T-helper 2 cell treated with Interferon-gamma antibody and Interleukin-4, amounts not matched to agents 100 ng/mL and 5 ng/mL, for 36 hours (primary cell): ENCODE data around the gene IRF2BP2. TPM values are rescaled to one million over a fixed set of nuclear protein-coding genes. Genes with fewer than 3 reads are reported as not detected.

Source experiments
- intact Hi-C: fragments of 100-400 bp; cut with micrococcal nuclease; formaldehyde crosslinking; loops from one replicate; pipeline ENCODE4 v1.15.1; 2023
- total RNA-seq: library from RNA; stranded (reverse); gene quantifications from 2 replicates; pipeline ENCODE4 v1.2.3, GENCODE V29; 2022

Gene IRF2BP2
- total RNA-seq, 1 donor from 2014 or later: 122 TPM

DNA sequence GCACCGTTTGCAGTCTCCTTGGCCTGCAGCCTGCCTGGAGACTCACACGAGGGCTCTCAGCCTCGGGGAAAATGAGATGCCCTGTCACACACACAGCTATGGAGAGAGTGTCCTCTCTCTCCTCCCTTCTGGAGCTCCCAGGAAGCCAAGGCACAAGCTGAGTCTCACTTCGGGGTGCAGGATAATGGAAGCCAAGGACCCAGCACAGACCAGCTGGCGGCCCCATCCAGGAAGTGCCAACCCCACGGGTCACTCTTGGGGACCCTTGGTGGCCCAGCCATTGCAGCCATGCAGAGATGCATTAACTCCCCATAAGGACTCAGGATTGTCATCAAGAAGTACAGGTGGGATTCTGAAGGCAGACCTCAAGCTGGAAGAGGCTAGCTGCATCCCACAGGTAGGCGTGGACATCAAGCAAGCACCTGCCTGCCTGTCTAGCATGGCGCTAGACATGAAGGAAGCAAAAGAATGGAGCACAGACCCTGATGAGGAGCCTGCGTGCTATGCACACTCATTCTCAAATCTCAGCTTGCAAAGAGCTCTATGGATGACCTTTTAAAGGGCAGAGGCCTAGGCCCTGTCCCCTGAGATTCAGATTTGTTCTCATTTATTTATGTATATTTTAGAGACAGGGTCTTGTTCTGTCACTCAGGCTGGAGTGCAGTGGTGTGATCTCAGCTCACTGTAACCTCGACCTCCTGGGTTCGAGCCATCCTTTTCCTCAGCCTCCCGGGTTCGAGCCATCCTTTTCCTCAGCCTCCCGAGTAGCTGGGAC lies 49.9 kb downstream of the IRF2BP2 start:
- intact Hi-C loops: no loop called here

DNA sequence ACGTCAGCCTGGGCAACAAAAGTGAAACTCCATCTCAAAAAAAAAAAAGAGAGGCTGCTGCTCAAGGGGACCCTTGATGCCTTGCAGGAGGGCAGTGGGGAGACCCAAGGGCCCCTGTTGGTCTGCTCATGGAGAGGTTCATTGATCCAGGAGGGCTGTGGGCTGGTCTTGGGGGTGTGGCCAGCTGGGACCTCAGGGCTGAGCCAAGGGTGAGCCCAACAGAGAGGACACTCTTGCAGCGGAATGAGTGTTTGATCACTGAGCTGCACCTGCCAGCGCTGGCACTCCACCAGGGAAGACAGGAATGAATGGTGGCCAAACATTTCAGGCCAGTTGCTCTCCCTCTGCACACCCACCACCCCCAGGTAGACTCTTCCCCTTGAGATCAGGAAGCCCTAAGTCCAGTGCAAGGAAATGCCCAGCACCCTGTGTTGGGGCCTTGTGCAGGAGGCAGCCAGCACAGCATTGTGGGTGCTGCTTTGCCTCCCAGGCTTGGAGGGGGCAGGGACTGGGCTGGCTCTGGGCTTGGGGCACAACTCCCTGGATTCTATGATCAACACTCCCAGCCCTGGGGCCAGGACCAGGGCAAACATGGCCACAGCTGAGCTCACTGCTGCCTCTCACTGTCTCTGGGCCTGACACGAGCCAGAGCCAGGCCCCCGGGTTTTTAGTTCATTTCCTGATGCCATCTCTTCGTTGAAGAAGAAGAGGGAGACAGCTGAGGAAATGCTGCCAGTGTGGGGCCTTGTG lies 50.7 kb downstream of the IRF2BP2 start:
- intact Hi-C loops: no loop called here

DNA sequence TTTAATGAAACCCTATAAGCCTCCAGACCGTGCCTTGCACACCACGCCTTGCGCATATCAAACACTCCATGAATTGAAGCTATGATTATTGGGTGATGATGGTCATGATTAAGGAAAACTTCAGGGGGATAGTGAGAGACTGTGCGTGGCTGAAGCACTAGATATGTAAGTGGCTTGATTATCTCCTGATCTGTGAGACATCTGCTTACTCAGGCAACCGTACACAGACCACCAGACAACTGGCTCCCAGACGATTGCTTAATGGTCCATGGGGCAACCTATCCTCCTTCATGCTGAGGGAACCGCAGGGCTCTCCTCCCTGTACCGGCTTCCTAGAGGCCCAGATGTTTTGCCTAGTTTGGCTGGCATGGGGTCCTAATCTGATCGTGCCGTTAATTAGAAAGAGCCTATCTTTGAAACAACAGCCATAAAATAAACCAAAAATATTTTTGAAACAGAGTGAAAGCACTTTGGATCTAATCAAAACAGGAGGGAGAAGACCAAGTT lies 51.6 kb downstream of the IRF2BP2 start:
- intact Hi-C loops: no loop called here

DNA sequence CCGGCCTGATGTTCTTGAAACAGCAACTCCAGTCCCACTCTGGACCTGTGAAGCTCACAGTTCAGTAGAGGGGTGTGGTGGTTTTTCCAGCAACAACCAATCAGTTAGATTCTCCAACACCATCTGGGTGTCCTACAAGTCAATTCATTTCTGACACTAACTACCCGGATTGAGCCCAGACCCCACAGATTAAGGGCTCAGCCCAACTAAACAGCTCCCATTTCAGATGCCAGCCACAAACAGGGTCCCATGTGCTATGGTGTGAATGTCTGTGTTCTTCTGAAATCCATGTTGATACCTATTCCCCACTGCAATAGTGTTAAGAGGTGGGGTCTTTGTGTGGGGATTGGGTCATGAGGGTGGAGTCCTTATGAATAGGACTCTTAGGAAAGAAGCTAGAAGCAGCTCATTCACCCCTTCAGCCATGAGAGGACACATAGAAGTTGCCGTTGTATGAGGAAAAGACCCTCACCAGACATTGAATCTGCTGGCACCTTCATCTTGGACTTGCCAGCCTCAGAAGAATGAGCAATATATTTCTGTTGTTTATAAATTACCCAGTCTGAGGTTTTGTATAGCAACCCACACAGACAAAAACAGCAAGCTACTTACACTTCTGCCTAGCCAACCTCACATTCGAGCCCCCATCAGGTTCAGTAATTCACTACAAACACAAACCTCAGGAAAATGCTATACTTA lies 53.6 kb downstream of the IRF2BP2 start:
- intact Hi-C loops: no loop called here

DNA sequence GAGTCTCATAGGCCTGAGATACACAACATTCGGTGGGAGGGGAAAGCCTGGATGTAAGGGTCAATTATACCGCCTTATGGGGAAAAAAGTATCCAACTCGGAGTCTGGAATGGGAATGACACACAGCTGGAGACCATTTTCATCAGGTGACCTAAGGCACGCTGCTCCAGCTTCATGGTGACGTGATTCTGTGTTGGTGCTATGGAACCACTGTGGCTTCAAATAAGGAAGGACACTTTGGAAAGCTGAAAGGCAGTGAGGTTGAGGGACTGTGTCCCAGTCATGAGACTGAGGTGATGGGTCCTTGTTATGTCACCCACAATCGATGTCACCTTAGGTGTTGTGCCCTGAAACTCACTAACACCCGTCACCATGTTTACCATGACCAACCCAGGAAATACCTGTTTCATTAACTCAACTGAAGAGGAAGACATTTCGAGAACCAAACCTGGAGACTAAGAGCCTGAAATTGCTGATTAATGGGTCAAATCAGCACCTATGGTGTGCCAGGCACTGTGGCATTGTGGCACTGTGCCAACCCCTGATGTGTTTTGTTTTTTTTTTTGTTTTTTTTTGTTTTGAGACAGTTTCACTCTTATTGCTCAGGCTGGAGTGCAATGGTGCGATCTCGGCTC lies 54.5 kb downstream of the IRF2BP2 start:
- intact Hi-C loops: no loop called here

DNA sequence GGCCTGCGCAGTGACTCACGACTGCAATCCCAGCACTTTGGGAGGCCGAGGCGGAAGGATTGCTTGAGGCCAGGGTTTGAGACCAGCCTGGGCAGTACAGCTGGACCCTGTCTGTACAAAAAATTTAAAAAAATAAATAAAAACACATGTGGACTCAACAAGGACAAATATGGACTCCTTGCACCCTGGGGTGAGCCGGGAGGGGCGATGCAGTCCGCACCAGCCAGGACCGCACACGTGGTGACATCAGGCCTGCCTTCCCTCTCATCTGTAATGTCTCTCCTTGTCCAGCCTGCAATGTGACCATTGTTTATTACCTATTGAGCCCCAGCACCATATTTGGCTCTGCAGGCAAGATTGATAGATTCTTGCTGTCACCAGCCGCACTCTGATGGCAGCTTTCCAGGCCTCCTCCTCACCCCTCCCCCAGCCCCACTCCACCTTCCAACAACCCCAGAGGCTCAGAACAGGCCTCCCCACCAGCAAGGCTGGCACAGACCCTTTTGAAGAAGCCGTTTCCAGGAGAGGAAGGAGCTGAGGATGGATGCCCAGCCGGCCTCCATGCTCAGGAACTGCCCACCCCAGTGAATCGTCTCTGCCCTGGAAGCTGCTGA lies 55.2 kb downstream of the IRF2BP2 start:
- intact Hi-C loops: no loop called here

Other genes with a start within 250 kb of the IRF2BP2 start
- gene COA6, start 236.7 kb downstream of the IRF2BP2 start, total RNA-seq: 38.3 and 47.2 TPM in 2 replicates
- gene TARBP1, start 131.0 kb downstream of the IRF2BP2 start, total RNA-seq: 52.5 and 55.8 TPM in 2 replicates